NCI-H345 treated with DMSO at 0.1 percent for 48 hours (cell line): Measurements from ENCODE around the gene SP140L.
"Not testable (repeated sequence)": the region's sequence is repeated elsewhere in the genome, so short reads cannot be mapped to it uniquely, and the experiment has no call there.

Experiments
- DNase-seq: peaks from one replicate; lab custom pipeline; 2025; ENCODE audit not compliant: unreplicated experiment; lab: John Stamatoyannopoulos, UW

Gene SP140L

GRCh38 chr2:230326453-230327417, at the start of gene SP140L:
Gene SP140L, plus strand, starts transcription at chr2:230327193. Its CDS starts 77 bp downstream, at chr2:230327270.
- DNase-seq: no peak

DNA sequence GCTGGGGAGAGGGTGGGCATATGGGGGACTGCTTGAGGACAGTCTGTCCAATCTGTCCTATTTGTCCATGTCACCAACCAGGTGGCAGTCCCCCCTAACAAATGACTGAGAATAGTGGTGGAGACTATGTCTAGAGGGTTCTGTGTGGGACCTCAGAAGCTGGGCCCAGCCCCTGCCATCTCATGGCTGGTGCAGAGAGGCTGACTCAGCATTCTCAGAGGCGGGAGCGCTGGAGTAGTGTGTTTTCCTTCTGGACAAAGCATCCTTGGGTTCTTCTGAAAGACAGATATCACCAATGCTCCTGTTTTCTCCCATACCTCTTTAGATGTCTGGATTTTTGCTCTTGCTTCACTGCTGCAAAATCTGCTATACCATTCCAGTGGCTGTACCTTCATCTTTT, 44.1 kb upstream of the SP140L start:
- no peak for DNase-seq

- no peak for DNase-seq
Measured at GRCh38 chr2:230286048-230286447, 40.9 kb upstream of the SP140L start.

- not testable (repeated sequence) for DNase-seq
Measured at GRCh38 chr2:230289311-230289710, 37.7 kb upstream of the SP140L start.

GRCh38 chr2:230295192-230295591, 31.8 kb upstream of the SP140L start:
- DNase-seq: no peak

GRCh38 chr2:230296917-230297316, 30.1 kb upstream of the SP140L start:
- DNase-seq: no peak

DNA sequence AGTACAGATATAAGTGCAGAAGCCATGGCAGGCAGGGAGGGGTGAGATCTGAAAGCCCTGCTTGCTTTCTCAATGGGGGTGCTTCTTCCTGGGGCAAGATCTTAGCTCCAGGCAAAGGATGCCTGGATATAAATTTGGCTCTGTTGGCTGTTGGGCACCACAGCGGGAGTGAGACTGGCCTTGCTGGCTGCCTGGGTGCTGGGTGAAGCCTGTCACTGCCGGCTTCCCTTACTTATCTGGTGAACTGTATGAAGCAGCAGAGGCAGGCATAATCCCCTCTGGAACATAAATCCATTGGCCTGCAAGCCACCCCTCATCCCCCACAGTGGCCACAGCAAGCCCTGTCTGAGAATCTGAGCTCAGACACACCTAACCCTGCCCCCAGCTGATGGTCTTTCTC, 27.4 kb upstream of the SP140L start:
- no peak for DNase-seq

- DNase-seq: no peak
Measured at GRCh38 chr2:230305416-230306275, 21.3 kb upstream of the SP140L start.

GRCh38 chr2:230306474-230306873, 20.5 kb upstream of the SP140L start:
- DNase-seq: no peak

DNA sequence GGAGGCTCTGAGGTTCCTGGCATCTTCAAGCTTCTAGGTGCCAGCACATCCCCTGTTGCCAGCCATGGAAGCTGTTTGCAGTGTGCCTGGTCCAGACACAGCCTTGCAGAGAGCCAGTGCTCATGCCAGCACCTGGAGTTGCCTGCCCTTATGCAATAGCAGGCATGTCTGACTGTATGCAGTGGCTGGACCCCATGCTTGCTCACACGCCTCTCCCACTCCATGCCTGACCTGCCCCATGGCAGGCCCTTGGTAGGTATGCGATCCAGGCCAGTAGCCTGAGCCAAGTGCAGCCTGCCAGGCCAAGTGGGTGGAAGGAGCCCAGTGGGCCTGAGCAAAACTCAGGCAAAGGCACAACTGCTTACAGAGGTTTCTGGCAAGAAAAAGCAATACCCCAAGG, 19.5 kb upstream of the SP140L start:
- no peak for DNase-seq

- no peak for DNase-seq
Measured at GRCh38 chr2:230308402-230309000, 18.5 kb upstream of the SP140L start.

GRCh38 chr2:230310792-230311191, 16.2 kb upstream of the SP140L start:
- not testable (repeated sequence) for DNase-seq

DNA sequence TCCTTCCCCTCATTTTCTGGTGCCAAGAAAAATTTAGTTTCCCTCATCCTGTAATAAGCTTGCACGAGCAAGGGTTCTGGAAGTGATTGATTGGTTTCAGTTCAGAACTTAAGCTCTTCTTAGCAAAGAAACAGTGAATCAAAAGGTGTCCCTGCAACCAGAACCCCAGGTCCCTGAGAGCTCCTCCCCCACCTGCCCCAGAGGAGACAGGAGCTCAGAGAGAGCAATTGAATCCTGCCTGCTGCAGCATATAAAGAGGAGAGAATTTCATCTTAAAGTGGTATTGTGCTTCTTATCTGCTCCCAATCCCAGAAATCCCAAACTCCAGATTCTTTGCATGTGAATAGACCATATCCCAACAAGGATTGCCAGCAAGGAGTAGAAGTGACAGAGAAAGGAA, 15.4 kb upstream of the SP140L start:
- not testable (repeated sequence) for DNase-seq

DNA sequence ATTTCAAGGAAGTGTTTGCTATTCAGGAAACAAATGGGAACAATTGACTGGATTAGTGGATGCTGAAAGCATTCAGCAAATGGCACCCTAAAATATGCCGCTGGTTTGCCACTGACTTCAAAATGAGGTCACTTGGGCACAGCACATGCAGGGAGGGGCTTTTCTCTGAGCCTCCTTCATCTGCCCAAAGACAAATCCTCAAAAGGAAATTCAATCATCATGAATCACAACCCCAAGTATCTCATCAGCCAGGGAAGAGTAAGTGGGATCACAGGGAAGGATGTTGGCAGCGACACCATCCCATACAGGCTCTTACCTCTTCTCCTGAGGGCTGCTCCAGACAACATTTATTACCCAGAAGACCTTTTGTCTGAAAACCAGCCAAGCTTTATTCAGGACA, 14.4 kb upstream of the SP140L start:
- no peak for DNase-seq

- no peak for DNase-seq
Measured at GRCh38 chr2:230317366-230317765, 9.6 kb upstream of the SP140L start.

DNA sequence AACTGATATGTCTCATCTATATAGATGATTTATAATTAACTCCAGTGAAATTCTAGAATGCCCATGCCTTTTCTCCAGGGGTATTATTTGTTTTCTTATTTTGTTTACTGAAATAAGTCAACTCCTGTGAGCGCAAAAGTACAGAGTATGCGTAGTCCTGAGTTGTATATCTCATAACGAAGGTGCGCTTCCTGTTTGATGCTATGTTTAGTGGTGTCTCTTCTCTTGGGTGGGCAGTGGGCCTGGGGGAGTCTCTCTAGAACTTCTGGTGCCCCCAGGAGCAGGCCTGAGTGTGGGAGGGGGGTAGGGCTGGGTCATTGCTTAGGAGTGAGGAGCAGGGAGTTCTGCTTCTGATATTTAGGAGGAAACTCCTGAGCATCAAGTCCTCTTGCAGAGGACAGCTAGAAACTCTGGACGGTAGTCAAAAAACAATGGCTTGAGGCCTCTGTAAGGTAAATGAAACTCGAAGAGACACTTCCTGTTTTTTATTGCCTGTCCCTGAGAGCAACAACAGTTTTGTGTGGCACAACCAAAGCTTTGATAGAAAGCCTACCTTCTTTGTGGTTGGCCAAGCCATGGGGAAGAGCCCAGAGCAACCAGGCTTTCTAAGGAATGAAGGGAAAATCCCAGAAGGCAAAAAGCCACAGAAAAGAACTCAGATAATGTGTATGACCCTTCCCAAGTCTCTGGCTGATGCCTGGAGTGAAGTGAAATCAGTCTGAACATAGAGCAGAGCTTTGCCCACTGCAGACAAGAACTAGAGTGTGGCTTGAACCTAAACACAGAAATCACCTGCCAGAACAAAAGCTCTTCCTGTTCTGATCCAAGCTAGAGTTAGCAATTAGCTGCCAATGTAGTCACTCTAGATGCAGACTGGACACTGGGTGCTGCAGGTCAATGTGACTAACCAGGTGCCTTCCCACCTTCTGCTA, 8.5 kb upstream of the SP140L start:
- no peak for DNase-seq

GRCh38 chr2:230319211-230319862, 7.7 kb upstream of the SP140L start:
- no peak for DNase-seq

DNA sequence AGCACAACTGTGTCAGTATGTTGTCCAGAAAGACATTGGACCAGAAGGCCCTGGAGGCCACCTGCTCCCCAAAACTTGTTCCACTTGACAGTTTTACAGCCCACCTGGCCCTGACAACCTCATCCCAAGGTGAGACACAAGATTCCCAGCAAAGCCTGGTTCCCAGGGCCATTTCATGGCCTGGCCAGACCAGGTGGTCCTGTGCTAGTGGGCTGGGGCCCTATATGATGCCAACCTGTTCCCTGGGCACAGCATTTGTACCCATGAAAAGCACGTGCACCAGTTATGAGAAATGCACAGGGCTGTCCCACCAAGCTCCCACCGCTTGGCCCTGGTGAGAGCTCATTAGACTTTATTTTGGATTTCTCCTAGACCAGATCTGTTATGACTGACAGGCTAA, 6.0 kb upstream of the SP140L start:
- DNase-seq: no peak

- no peak for DNase-seq
Measured at GRCh38 chr2:230322561-230323384, 4.2 kb upstream of the SP140L start.
